Frontal cortex (tissue), 4 donors: ENCODE data around the gene CLDND1. TPM values are rescaled to one million over a fixed set of nuclear protein-coding genes. Genes with fewer than 3 reads are reported as not detected.

ENCODE experiments used
- DNase-seq, 2 donors: peaks; one replicate each; pipeline ENCODE4 v3.0.0; 2012; ENCODE audit warnings: low spot score in 2 of 2
- FAIRE-seq: peaks from 2 replicates; lab custom pipeline; 2012; peaks lifted over from hg19 to GRCh38; lab: Jason Lieb, UNC
- small RNA-seq: library from RNA; depleted of rRNA; stranded (forward); fragments of <200 nt; gene quantifications from one replicate; pipeline ENCODE3, GENCODE V24; 2014
- total RNA-seq: library from RNA; depleted of rRNA; stranded (reverse); fragments of >200 nt; gene quantifications from one replicate; pipeline ENCODE4 v1.2.3, GENCODE V29; 2014
- donor health status: control.
- donor health status: control.
- donor health status: control.

The CLDND1 gene
- total RNA-seq, 1 donor from 2014 or later: 124 TPM

DNA sequence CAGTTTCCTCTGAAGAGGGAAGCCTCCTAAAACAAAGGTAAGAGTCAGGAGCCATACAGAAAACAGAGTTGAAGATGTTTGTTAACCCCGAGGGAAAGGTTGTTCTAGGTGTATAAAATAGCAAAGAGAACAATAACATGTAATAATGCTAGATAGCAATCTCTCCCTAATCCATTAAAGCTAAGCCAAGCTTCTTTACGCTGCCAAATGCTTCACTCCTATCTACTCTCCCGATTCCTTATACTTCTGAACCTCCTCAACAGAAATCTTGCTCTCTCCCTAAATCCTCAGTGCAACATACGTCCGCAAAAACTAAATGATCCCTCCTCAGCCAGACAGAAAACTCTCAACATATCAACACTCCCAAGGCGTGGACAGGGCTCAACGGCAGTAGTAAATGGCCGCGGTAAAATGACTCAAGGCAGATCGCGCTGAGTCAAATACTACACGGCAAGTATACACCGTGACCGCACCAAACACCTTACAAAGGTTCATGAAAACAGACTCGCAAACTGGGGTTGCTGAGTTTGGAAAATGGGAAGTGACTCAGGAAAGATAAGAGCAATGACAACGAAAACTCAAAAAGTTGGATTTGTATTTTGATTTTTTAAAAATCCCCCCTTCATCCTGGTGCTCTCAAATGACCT lies 682 bp downstream of the CLDND1 start:
- DNase-seq: peak in 1 of 2 donors; percentile 11
- no peak for FAIRE-seq

- DNase-seq: no peak
- no peak for FAIRE-seq
Observed at GRCh38 chr3:98519351-98519750, 3.4 kb downstream of the CLDND1 start.

DNA sequence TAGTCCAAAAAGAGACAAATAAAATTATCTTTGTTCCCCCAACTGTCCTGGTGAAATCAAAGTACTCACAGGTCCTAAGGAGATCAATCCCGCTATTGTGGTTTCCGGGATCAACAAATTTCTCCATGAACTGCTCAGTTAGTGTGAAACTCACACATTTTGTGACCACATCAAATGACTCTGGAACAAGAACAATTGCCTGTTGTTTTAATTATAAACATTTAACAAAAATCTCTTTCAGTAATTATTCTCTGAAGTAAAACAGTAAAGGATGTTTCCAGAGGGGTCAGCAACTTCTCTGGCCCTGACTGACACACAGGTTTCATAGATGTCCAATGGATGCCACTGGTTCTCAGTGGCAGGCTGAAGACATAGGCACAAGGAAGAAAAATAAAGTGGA lies 3.9 kb downstream of the CLDND1 start:
- FAIRE-seq (peak; percentile 96), DNase-seq (peak in 1 of 2 donors; percentile 45)

DNA sequence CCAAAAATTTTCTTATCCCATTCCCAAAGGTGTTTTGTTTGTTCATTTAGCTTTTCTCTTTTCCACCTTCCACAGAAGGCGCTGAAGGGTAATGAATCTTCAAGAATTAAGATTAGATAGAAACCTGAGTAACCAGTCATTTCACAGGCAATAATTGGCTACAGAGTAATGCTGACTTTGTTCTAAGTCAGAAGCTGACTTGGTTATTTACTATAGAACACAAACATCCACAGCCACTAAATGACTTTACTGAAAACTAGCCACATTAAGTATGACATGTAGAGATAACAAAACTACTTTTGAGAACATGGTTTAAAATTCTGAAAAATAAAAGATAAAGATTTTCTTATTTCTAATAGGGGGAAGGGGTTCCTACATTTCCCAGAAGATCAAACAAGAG lies 7.8 kb downstream of the CLDND1 start:
- DNase-seq (no peak), FAIRE-seq (no peak)

- FAIRE-seq: peak; percentile 48
- no peak for DNase-seq
Observed at GRCh38 chr3:98513736-98514135, 9.0 kb downstream of the CLDND1 start.

DNA sequence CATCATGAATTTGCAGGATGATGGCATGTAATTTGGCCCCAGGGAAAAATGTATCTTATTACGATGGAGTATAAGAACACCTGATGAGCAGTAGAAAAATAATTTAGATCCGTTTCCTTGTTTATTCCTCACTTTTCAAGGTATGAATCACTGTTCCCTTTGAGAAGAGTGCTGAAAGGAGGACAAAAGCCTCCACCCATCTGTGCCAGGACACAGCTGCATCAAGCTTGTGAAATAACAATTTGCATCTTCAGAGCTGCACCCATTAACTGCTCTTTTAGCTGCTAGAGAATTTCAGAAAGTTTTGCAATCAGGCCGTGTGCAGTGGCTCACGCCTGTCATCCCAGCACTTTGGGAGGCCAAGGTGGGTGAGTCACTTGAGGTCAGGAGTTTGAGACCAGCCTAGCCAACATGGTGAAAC lies 9.6 kb downstream of the CLDND1 start:
- DNase-seq (no peak), FAIRE-seq (no peak)

GRCh38 chr3:98512576-98512975 lies 10.1 kb downstream of the CLDND1 start:
- DNase-seq (no peak), FAIRE-seq (no peak)

GRCh38 chr3:98508582-98508981 lies 14.1 kb downstream of the CLDND1 start:
- FAIRE-seq: no peak
- no peak for DNase-seq

DNA sequence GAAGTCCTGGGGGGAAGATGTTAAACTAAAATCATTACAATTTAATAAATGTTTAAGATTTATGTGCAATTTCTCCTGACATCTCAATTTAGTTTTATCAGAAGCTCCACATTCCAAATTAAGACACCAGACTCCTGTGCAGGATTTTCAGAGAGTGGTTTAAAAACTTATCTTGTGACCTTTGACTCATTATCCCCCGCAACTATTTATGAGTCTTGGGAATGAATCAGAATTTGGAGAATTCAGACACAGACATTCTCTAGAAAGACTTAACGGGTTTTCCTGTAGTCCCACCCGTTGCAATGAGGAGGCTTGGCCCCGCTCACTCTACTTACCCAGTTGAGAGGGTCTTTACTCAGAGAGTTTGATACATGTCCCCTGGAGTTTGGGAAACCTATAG lies 18.2 kb downstream of the CLDND1 start:
- no peak for DNase-seq
- FAIRE-seq: no peak

- DNase-seq: no peak
- FAIRE-seq: no peak
Observed at GRCh38 chr3:98501863-98502576, 20.7 kb downstream of the CLDND1 start.

- FAIRE-seq (no peak), DNase-seq (no peak)
Observed at GRCh38 chr3:98501270-98501669, 21.4 kb downstream of the CLDND1 start.

- FAIRE-seq (no peak), DNase-seq (no peak)
Observed at GRCh38 chr3:98500019-98500418, 22.7 kb downstream of the CLDND1 start.

DNA sequence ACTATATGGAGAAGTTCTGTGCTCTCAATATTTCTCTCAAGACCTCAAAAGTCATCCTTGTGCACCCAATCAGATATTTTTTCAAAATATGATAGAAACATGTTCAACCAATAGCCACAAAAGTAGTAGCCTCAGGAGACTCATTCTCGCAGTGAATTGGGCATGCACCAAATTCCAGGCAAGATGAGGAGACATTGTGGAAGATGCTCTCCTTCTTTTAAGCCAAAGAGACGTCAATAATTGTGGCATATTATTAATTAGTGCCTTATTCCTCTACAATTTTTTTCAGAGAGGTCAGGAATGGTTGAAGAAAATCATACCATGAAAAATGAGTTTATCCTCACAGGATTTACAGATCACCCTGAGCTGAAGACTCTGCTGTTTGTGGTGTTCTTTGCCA lies 25.3 kb downstream of the CLDND1 start, which contains the start of gene OR5K2:
Gene OR5K2 (plus strand): TSS at position 301 of the 400 bp plus-strand sequence. CDS start 0 bp downstream, at position 301.
- FAIRE-seq (no peak), DNase-seq (no peak)

DNA sequence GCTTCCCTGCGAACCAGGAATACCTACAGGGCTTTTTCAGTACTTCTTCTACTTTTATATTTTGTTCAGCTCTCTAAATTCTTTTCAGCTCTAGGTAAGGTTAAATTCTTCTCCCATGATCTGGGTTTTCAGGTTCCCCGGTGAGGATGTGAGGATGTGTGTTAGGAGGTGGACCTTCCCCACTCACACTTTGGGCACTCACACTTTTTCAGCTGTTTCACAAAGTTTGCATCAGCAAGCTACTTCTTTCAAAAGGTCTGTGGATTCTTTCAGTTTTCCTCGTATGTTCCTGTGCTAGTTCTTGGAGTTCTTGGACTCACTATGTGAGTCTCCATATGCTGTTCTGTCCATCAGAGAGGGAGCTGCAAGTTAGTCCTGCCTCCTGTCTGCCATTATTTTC lies 39.1 kb downstream of the CLDND1 start:
- DNase-seq (no peak), FAIRE-seq (no peak)

- DNase-seq (no peak), FAIRE-seq (no peak)
Observed at GRCh38 chr3:98482717-98483482, 39.8 kb downstream of the CLDND1 start.

Small RNA genes within 50 kb of the gene (small RNA-seq; reads per million reads assigned to genes)
- gene RPL38P4: not detected

Other genes starting within 250 kb of the CLDND1 start
- gene OR5H2, start 240.4 kb downstream of the CLDND1 start, total RNA-seq: not detected
- not detected for gene OR5K4, start 169.0 kb downstream of the CLDND1 start, total RNA-seq
- gene OR5K3, start 132.2 kb downstream of the CLDND1 start, total RNA-seq: not detected
- not detected for gene OR5K1, start 59.7 kb downstream of the CLDND1 start, total RNA-seq
- not detected for gene OR5K2, start 25.2 kb downstream of the CLDND1 start, total RNA-seq
- not detected for gene GPR15, start 9.1 kb upstream of the CLDND1 start, total RNA-seq
- 17.1 TPM for gene CPOX, start 70.7 kb upstream of the CLDND1 start, total RNA-seq
- gene ST3GAL6, start 240.4 kb upstream of the CLDND1 start, total RNA-seq: 18.3 TPM